ENCODE measurements around the gene TLL1.

- TF ChIP-seq MAX (IDR thresholded peaks at IDR 0.05) = no peak
- no peak for TF ChIP-seq TCF12 (IDR thresholded peaks at IDR 0.05; ENCODE audit: low read depth)
- TF ChIP-seq CREB1 (IDR thresholded peaks at IDR 0.05; ENCODE audit: low read depth) = no peak
- TF ChIP-seq REST (IDR thresholded peaks at IDR 0.05; ENCODE audit: low read depth) = no peak
- no peak for TF ChIP-seq EGR1 (IDR thresholded peaks at IDR 0.05)
- TF ChIP-seq USF1 (IDR thresholded peaks at IDR 0.05) = no peak
These were observed 21.8 kb upstream of the TLL1 start for GRCh38 chr4:165851256-165851655.
